Coronary artery (tissue), 2 donors: ENCODE data around the gene KLC3.

Experiments
- DNase-seq: peaks from one replicate; pipeline ENCODE4 v3.0.0-alpha.2; 2017; ENCODE audit warnings: low spot score
- H3K27ac ChIP-seq, 2 donors: fragments of 200-600 bp; sonication (generic); one replicate each; pipeline ENCODE4 v1.5.1; 2016 to 2019
- H3K4me3 ChIP-seq: fragments of 200-600 bp; sonication (generic); 2 replicates; pipeline ENCODE4 v1.5.1; 2016; ENCODE audit warnings: mild to moderate bottlenecking, moderate library complexity
- TF ChIP-seq, protein P1 (sequence below): fragments of 200-600 bp; sonication (generic); IDR thresholded peaks from one replicate; pipeline ENCODE4 v1.5.1; 2019; ENCODE audit warnings: antibody characterized with exemption

KLC3 gene

DNA sequence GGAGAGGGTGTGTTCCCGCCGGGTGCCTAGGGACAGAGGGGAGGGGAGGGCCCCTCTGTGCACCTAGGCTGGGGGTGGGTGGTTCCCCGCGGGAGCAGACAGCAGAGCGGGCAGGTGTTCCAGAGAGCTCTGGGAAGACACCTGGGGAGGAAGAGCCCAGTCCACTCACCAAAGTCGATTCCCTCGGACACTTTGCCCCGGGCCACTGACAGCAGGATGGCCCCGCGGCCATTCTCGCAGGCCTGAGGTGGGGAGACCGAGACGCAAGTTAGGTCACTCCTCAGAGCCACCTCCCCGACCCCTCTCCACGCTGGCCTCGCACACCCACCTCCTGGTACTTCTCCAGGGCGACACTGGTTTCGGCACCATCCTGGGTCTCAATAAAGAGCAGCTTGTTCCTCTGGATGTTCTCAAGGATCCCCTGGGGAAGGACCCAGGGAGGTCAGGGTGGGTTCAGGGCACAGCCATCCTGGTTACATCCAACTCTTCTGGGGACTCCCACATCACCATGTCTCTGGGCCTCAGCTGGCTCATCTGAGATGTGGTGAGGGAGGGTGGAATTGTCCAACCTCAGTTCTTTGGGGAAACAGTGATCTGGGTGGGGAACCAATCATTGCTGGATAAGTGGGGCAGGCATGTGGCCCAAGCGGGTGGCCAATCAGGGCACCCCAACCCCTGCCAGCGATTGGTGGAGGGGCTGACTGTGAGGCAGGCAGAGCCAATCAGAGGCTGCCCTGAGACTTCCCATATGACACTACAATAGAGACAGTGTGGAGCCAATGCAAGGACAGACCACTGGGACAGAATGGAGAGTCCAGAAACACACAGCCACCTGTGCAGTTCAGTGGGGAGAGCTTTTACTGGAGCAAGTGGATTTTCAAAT, 12.6 kb downstream of the KLC3 start:
- DNase-seq = no peak
- Histone ChIP-seq H3K4me3 (no peak overlapping the region), H3K27ac (no peak overlapping the region)
- TF ChIP-seq, protein P1, sequence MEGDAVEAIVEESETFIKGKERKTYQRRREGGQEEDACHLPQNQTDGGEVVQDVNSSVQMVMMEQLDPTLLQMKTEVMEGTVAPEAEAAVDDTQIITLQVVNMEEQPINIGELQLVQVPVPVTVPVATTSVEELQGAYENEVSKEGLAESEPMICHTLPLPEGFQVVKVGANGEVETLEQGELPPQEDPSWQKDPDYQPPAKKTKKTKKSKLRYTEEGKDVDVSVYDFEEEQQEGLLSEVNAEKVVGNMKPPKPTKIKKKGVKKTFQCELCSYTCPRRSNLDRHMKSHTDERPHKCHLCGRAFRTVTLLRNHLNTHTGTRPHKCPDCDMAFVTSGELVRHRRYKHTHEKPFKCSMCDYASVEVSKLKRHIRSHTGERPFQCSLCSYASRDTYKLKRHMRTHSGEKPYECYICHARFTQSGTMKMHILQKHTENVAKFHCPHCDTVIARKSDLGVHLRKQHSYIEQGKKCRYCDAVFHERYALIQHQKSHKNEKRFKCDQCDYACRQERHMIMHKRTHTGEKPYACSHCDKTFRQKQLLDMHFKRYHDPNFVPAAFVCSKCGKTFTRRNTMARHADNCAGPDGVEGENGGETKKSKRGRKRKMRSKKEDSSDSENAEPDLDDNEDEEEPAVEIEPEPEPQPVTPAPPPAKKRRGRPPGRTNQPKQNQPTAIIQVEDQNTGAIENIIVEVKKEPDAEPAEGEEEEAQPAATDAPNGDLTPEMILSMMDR = no peak

DNA sequence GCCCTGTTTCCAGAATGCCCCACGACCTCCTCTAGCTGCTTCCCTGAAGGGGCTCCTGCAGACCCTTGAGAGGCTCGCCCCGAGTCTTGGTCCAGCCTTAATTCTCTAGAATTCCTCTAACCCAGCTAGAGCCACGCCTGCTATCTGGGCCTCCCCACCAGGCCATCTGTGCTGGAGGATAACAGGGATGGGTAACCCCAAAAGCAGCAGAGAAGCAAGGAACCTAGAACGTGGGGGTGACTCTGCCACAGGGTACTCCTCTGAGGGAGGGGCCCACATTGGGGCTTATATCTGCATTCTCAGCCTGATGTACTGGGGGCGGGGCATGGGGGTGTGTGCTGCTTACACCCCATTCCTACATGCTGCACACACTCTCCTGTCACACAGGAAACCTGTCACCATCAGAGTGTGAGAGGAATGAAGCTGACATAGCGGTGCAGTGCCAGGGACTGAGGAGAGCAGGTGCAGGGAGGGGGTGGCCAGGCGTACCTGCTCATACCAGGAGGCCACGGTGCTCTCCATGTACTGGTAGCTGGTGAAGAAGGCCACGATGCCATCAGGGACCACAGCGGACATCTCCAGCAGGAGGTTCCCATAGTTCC, 13.8 kb downstream of the KLC3 start:
- H3K4me3 ChIP-seq = no peak overlapping the region
- no peak for DNase-seq
- TF ChIP-seq, protein P1 = no peak
- H3K27ac ChIP-seq = no peak overlapping the region

DNA sequence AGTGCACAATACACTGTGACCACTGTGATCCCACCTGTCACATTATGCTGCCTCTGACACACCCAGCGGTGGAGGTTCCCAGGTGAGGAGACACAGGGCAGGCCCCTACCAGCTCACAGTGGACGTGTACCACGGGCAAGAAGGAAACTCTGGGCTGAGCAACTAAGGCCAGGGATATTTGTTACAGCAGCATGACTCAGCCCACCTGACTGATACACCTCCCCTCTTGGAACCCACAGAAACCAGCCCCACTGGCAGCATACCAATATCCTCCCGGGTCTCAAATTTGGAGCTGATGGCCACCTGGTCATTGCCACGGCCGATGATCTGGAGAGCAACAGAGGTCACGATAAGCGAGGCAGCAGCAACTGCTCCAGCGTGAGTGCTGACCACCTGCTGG, 14.9 kb downstream of the KLC3 start:
- TF ChIP-seq, protein P1 = no peak
- Histone ChIP-seq H3K27ac (no peak overlapping the region), H3K4me3 (no peak overlapping the region)
- no peak for DNase-seq

DNA sequence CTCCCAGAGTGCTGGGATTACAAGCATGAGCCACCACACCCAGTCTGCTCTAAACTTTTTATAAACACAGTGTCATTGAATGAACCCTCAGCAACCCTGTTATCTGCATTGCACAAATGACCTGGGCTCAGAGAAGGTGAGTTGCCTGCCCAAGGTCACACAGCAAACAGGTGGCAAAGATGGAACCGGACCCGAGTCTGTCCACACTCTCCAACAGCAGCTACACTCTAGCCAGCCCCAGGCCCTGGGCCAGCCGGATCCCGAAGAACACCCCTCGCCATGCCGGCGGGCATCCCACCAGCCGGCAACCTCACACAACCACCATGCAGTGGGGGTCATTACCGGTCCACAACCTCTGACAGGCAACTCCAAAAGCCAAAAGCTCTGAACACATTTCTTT, 15.4 kb downstream of the KLC3 start:
- DNase-seq = no peak
- TF ChIP-seq, protein P1 = no peak
- no peak overlapping the region for H3K4me3 ChIP-seq
- no peak overlapping the region for H3K27ac ChIP-seq

DNA sequence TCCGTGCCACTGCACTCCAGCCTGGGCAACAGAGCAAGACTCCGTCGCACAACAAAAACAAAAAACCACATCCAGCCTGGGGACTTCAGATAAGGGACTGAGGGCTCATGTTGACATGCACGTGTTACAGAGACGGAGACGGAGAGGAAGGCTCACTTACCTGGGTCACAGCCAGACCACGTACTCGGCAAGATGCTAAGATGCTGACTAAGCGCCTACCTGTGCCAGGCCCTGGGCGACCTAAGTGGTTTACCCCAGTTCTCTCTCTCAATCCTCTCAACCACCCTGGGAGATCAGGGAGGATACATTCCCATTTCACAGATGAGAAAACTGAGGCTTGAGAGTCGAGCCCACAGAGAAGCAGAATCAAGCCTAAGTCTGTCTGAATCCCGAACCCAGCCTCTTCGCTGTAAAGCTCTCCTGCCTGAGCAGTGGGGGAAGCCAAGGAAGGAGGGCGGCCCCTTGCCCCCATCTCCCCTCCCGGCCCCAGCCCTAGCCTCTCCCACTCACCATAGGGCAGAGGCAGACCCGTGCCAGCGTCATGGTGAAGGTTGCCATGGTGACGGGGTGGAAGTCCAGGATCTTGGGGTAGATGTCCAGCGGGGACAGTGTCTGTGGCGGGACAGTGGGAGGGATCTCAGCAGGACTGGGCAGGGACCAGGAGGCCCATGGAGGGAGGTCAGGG, 16.4 kb downstream of the KLC3 start:
- TF ChIP-seq, protein P1 = no peak
- no peak for DNase-seq
- Histone ChIP-seq H3K4me3 (no peak overlapping the region), H3K27ac (no peak overlapping the region)

DNA sequence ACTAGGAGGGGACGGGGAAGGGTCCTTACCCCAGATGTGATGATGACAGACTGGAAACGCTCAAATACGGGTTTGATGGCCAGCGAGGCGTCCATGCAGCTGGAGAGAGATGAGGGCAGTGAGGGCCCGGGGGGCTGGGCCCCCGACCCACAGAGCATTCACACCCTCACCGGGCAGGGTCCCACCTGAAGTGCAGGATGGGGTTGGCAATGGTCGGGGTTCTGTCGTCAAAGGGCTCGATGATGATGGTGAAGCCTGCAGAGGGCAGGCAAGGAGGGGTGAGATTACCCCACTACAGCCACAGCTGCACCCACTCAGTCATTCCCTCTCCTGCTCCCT, 16.9 kb downstream of the KLC3 start:
- H3K4me3 ChIP-seq = no peak overlapping the region
- TF ChIP-seq, protein P1 = no peak
- no peak overlapping the region for H3K27ac ChIP-seq
- no peak for DNase-seq
